Lower leg skin (tissue), 3 donors: ENCODE measurements around the gene OR4E1.

Source experiments
- POLR2A ChIP-seq, 2 donors: fragments of 450-650 bp; IDR thresholded peaks; one replicate each; pipeline ENCODE4 v1.6.1; 2016 to 2017; ENCODE audit warnings: antibody characterized with exemption in 2 of 2, mild to moderate bottlenecking in 1 of 2, moderate library complexity in 1 of 2
- TF ChIP-seq, protein P1 (sequence below), 3 donors: fragments of 450-650 bp; IDR thresholded peaks; one replicate each; pipeline ENCODE4 v1.5.1; 2016; ENCODE audit warnings: antibody characterized with exemption in 3 of 3, mild to moderate bottlenecking in 3 of 3, moderate library complexity in 2 of 3

DNA sequence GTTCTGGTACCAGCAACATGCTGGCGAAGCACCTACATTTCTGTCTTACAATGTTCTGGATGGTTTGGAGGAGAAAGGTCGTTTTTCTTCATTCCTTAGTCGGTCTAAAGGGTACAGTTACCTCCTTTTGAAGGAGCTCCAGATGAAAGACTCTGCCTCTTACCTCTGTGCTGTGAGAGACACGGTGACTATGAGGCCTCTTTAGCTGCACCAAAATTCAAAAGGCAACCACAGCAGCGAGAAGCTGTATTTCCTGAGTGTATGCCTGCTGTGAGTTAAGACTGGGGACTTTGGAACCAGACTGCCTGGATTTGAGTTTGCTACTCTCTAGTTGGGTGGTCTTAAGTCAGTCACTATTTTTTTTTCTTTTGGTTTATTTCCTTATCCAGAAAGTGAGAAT lies 30.2 kb downstream of the OR4E1 start:
- TF ChIP-seq, protein P1, sequence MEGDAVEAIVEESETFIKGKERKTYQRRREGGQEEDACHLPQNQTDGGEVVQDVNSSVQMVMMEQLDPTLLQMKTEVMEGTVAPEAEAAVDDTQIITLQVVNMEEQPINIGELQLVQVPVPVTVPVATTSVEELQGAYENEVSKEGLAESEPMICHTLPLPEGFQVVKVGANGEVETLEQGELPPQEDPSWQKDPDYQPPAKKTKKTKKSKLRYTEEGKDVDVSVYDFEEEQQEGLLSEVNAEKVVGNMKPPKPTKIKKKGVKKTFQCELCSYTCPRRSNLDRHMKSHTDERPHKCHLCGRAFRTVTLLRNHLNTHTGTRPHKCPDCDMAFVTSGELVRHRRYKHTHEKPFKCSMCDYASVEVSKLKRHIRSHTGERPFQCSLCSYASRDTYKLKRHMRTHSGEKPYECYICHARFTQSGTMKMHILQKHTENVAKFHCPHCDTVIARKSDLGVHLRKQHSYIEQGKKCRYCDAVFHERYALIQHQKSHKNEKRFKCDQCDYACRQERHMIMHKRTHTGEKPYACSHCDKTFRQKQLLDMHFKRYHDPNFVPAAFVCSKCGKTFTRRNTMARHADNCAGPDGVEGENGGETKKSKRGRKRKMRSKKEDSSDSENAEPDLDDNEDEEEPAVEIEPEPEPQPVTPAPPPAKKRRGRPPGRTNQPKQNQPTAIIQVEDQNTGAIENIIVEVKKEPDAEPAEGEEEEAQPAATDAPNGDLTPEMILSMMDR (IDR thresholded peaks at IDR 0.05), result no peak
- no peak for TF ChIP-seq POLR2A (IDR thresholded peaks at IDR 0.05)
